GM19023 (cell line): ENCODE data around the gene NNAT.
"Not testable (repeated sequence)": the region's sequence is repeated elsewhere in the genome, so short reads cannot be mapped to it uniquely, and the experiment has no call there.

ENCODE experiments used
- ATAC-seq: cut with Tn5 transposase; IDR thresholded peaks from one replicate; pipeline ENCODE4 v1.9.1; 2021; ENCODE audit warnings: mild to moderate bottlenecking, moderate library complexity; ENCODE audit not compliant: unreplicated experiment

NNAT gene

GRCh38 chr20:37539424-37539823 is 18.4 kb downstream of the NNAT start:
- no peak for ATAC-seq

GRCh38 chr20:37540001-37540400 is 19.0 kb downstream of the NNAT start:
- no peak for ATAC-seq

- not testable (repeated sequence) for ATAC-seq
Measured at GRCh38 chr20:37540838-37541237, 19.8 kb downstream of the NNAT start.

GRCh38 chr20:37541326-37541725 is 20.3 kb downstream of the NNAT start:
- no peak for ATAC-seq

- ATAC-seq = no peak
Measured at GRCh38 chr20:37542281-37542680, 21.2 kb downstream of the NNAT start.

GRCh38 chr20:37543828-37544227 is 22.8 kb downstream of the NNAT start:
- no peak for ATAC-seq

DNA sequence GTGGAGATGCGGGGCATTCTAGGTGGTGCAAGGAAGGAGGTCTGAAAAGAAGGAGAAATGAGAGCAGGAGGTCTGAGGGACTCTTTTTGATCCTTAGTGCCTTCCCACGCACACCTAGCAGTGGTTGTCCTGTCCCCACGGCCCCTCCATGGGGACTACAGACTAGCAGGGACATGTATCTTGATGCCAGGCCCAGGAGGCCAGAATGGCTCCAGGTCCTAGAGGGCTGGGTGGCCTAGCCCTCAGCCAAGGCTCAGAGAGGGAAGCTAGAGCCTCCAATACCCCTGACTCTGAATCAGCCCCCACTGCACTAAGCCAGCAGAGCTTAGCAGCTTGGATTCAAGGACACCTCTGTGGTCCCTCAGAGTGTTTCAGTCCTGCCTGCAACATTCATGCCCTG is 23.3 kb downstream of the NNAT start:
- ATAC-seq = no peak

GRCh38 chr20:37545516-37545915 is 24.5 kb downstream of the NNAT start:
- ATAC-seq = no peak

DNA sequence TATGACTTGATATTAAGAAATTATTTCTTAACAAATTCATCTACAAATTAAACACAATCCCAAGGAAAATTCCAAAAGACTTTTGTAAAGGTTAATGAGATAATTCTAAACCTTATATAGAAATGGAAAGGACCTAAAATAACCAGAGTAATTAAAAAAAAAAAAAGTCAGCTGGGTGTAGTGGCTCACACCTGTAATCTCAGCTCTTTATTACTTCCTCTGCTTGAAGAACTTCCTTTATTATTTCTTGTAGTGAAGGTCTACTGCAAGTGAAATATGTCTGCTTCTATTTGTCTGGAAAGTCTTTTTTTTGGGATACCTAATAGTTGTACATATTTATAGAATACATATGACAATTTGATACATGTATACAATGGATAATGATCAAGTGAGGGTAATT is 26.9 kb downstream of the NNAT start:
- ATAC-seq = no peak

GRCh38 chr20:37550101-37550920 is 29.3 kb downstream of the NNAT start:
- not testable (repeated sequence) for ATAC-seq

- not testable (repeated sequence) for ATAC-seq
Measured at GRCh38 chr20:37551660-37552059, 30.6 kb downstream of the NNAT start.

DNA sequence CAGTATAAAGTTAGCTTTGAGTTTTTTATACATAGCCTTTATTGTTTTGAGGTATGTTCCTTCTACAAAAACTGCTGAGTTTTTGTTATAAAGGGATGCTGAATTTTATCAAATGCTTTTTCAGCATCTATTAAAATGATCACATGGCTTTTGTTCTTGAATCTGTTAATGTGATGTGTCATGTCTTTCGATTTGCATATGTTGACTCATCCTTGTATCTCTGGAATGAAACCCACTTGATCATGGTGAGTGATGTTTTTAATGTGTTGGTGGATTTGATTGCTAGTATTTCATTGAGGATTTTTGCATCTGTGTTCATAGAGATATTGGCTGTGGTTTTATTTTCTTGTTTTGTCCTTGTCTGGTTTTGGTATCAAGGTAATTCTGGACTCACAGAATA is 31.4 kb downstream of the NNAT start:
- no peak for ATAC-seq

DNA sequence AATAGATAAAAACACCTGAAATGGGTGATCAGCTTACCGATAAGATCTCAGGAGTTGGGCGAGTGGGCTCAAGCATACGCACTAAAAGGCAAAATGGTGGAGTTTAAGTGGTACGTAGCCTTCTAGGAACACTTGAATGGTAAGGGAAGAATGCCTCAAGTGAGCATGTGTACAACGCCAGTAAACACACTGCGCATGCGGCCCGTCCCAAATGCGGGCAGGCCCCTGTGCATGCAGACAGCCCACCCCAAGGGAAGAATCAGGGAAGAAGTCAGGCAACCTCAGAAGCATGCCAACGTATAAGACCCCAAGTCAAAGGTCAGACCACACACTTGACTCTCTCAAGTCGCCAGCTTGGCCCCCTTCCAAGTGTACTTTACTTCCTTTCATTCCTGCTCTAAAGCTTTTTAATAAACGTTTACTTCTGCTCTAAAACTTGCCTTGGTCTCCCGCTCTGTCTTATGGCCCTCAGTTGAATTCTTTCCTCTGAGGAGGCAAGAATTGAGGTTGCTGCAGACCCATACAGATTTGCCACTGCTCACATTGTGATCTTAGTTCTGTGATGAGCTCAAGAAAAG is 33.8 kb downstream of the NNAT start:
- ATAC-seq = not testable (repeated sequence)

DNA sequence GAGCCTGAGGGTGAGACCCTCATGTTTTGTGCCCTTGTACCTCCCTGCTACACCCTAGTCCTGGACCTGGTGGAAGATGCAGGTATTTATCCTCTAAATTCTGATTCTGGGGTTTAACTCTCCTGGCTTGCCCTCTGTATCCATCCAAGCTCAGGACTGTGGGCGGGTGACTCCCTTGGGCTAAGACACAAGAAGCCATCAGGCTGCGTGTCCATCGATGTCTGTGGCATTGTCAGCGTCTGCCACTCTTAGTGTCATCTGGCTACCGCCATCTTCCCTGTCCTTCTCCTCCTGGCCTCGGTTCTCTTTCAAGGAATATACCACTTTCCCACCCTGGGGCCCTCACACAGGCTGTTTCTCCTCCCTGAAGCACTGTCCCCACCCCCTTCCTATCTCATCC is 35.5 kb downstream of the NNAT start:
- ATAC-seq = no peak

DNA sequence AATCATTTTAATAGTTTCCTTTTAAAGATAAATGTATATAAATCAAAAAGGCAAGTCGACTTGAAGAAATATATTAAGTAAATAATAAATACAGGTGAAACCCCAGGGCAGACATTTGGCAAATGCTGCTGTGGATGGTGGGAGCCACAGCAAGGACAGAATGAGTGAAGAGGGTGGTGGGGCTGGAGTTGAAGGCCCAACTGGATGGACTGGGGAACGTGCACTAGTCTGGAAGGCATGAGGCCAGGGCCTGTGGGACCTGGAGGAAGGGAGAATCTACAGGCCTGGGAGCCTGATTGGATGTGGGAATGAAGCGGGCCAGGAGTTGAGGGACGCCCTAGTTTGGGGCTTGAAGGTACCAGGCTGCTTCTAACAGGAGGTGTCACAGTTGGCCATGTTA is 37.3 kb downstream of the NNAT start:
- no peak for ATAC-seq

GRCh38 chr20:37558779-37559178 is 37.7 kb downstream of the NNAT start:
- ATAC-seq = no peak

- no peak for ATAC-seq
Measured at GRCh38 chr20:37559312-37560027, 38.4 kb downstream of the NNAT start.

DNA sequence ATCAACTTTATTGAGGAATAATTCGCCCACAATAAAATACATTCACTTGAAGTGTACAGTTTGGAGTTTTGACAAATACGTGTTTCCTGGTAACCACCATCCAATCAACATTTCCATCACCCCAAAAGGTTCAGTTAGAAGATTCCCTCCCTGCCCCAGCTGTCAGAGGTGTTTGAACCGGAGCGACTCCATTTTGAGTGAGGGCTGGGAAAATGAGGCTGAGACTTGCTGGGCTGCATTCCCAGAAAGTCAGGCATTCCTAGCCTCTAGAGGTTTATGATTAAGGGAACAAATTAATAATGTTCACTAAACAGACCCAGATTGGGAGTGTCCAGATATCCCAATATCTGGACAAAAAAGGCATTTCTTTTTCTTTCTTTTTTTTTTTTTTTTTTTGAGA is 39.6 kb downstream of the NNAT start:
- ATAC-seq = no peak

GRCh38 chr20:37562695-37563480 is 41.8 kb downstream of the NNAT start:
- no peak for ATAC-seq

DNA sequence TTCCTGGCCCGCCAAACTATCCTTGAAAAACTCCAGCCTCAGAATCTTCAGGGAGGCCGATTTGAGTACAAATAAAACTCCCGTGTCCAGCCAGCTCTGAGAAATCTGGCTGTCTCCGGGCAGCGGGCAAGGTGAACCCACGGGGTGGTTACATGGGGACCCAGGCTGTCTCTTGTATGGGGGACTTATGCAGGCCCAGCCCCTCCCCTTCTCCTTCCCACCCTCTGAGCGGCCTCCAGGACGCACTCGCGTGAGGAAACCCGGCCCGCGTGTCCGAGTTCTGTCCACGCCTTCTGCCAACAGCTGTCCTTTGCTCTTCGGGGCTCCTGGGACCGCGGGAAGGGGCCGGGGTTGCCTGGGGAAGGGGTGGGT is 43.0 kb downstream of the NNAT start:
- no peak for ATAC-seq

DNA sequence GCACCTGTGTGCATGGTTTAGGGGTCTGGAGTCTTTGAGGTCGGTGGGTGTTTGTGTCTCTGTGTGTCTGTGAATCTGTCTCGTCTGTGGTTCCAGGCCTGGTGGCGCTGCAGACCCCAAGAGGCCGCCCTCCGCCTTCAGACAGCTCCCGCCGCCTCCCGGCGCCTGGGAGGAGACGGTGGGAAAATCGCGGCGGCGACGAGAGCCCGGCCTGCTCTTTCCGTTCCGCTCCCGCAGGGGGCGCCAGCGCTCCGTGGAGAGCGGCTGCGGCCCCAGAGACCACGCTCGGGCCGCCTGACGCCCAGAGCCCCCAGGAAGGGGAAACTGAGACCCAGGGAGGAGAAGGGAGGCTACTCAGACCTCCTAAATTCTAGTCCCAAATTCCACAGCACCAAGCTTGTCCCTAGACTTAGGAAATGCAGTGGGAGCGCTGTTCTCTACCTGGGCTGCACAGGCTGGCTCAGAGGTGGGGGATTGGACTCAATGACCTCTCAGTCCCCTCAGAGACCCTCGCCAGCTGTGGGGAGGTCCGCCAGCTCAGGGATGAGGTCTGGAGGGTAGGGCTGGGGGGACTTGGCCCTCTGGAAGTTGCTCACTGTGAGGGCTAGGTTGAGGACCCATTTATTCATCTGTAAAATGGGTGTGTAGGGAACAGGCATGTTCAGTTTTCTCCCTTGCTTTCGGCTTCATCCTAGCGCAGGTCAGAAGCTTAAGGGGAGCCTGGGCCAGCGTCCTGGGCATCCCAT is 43.5 kb downstream of the NNAT start:
- ATAC-seq = no peak
